ENCODE results near the gene GNG12.

DNA sequence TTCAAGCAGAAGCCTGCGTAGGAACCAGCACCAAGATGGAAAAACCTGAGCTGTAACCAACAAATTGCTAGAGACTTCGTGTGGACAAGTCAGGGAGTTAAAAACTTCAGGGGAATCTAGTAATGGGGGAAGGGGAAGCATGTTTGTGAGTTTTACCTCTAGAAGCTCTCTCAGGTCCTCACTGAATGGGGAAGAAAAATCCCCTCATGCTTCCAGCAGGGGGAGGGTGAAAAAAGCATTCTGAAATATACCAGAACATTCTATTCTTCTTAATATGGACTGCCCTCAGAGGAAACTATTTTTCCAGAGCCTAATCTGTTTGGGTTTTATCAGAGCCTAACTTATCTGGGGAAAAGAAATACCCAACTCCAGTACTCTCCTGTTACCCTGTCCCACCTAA, 28.6 kb downstream of the GNG12 start:
- TF ChIP-seq POLR2A (IDR thresholded peaks at IDR 0.05): no peak
- TF ChIP-seq, protein P1, sequence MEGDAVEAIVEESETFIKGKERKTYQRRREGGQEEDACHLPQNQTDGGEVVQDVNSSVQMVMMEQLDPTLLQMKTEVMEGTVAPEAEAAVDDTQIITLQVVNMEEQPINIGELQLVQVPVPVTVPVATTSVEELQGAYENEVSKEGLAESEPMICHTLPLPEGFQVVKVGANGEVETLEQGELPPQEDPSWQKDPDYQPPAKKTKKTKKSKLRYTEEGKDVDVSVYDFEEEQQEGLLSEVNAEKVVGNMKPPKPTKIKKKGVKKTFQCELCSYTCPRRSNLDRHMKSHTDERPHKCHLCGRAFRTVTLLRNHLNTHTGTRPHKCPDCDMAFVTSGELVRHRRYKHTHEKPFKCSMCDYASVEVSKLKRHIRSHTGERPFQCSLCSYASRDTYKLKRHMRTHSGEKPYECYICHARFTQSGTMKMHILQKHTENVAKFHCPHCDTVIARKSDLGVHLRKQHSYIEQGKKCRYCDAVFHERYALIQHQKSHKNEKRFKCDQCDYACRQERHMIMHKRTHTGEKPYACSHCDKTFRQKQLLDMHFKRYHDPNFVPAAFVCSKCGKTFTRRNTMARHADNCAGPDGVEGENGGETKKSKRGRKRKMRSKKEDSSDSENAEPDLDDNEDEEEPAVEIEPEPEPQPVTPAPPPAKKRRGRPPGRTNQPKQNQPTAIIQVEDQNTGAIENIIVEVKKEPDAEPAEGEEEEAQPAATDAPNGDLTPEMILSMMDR (IDR thresholded peaks at IDR 0.05): no peak

Measured in testis (tissue), 2 donors.